GM12878 (cell line): Measurements from ENCODE around the gene PDPK1. TPM values are rescaled to one million over a fixed set of nuclear protein-coding genes. Genes with fewer than 3 reads are reported as not detected.
"Not testable (repeated sequence)": the region's sequence is repeated elsewhere in the genome, so short reads cannot be mapped to it uniquely, and the experiment has no call there.

Experiments
- ATAC-seq: fragments of 200-7000 bp; cut with Tn5 transposase; 3 replicates; pipeline ENCODE4 v1.9.1; 2020; ENCODE audit warnings: mild to moderate bottlenecking, moderate library complexity
- BruUV-seq: library from RNA; stranded (reverse); fragments of 400-500 nt; replicated peaks from 2 replicates; lab custom pipeline; 2021; lab: Mats Ljungman, UMichigan
- CTCF ChIA-PET: fragments of 300-600 bp; sonication (Branson Sonifier 250); formaldehyde crosslinking; extraction: SDS; loops from one replicate; lab custom pipeline; 2021; ENCODE audit warnings: inconsistent platforms; lab: Yijun Ruan, JAX
- POLR2A ChIA-PET: fragments of 350-600 bp; formaldehyde crosslinking; extraction: SDS; loops from one replicate; lab custom pipeline; 2021; ENCODE audit warnings: inconsistent platforms; lab: Charles Lee
- RAD21 ChIA-PET: fragments of 300-600 bp; sonication (Branson Sonifier 250); formaldehyde crosslinking; loops from one replicate; lab custom pipeline; 2023; ENCODE audit warnings: antibody characterized with exemption; ENCODE audit not compliant: unreplicated experiment; lab: Charles Lee
- SMC1A ChIA-PET: fragments of 300-600 bp; sonication (Branson Sonifier 250); formaldehyde crosslinking; loops from one replicate; lab custom pipeline; 2023; ENCODE audit not compliant: unreplicated experiment, uncharacterized antibody; lab: Charles Lee
- DNase-seq: peaks from one replicate; pipeline ENCODE4 v3.0.0-alpha.2; 2011; ENCODE audit warnings: low read depth, low spot score
- FAIRE-seq: peaks from 3 replicates; lab custom pipeline; 2011; peaks lifted over from hg19 to GRCh38; lab: Jason Lieb, UNC
- H2AFZ ChIP-seq: 2 replicates; pipeline ENCODE4 v1.6.0; 2011; ENCODE audit warnings: low read depth, low read length, control low read depth; ENCODE audit not compliant: control insufficient read depth
- H3K27ac ChIP-seq: 2 replicates; pipeline ENCODE4 v1.5.1; 2011; ENCODE audit warnings: control low read depth; ENCODE audit not compliant: control insufficient read depth, insufficient read depth
- H3K27me3 ChIP-seq, 2 experiments: replicated peaks in 1 of 2; 2 replicates each; pipeline versions ENCODE4 v1.6.0 to v1.6.1; 2011; ENCODE audit warnings: low read length in 1 of 2; ENCODE audit not compliant: control insufficient read depth in 2 of 2, insufficient read depth in 2 of 2
- H3K36me3 ChIP-seq, 2 experiments: 2 replicates each; pipeline ENCODE4 v1.5.1; 2011; ENCODE audit warnings: low read length in 1 of 2; ENCODE audit not compliant: control insufficient read depth in 2 of 2, insufficient read depth in 2 of 2
- H3K4me1 ChIP-seq: 2 replicates; pipeline ENCODE4 v1.6.1; 2011; ENCODE audit warnings: mild to moderate bottlenecking, low read length, moderate library complexity, mixed read lengths; ENCODE audit not compliant: control insufficient read depth, insufficient read depth
- H3K4me2 ChIP-seq: 2 replicates; pipeline ENCODE4 v1.6.0; 2011; ENCODE audit warnings: control low read depth; ENCODE audit not compliant: control insufficient read depth, insufficient read depth
- H3K4me3 ChIP-seq: fragments of 200-600 bp; sonication (generic); 2 replicates; pipeline ENCODE4 v1.5.1; 2016
- H3K79me2 ChIP-seq: 2 replicates; pipeline ENCODE4 v1.6.0; 2011; ENCODE audit warnings: low read length; ENCODE audit not compliant: control insufficient read depth, insufficient read depth
- H3K9ac ChIP-seq: 2 replicates; pipeline ENCODE4 v1.8.0; 2011; ENCODE audit warnings: low read length, control low read depth, mixed read lengths; ENCODE audit not compliant: control insufficient read depth, insufficient read depth
- H3K9me3 ChIP-seq: replicated peaks from 3 replicates; pipeline ENCODE4 v1.5.1; 2011; ENCODE audit warnings: mild to moderate bottlenecking, low read length; ENCODE audit not compliant: control insufficient read depth, insufficient read depth
- H4K20me1 ChIP-seq: 2 replicates; pipeline ENCODE4 v1.6.0; 2011; ENCODE audit not compliant: control insufficient read depth, insufficient read depth
- BACH1 ChIP-seq: fragments of 450-650 bp; IDR thresholded peaks from 2 replicates; pipeline ENCODE4 v1.6.1; 2017; ENCODE audit warnings: mild to moderate bottlenecking, borderline replicate concordance
- BHLHE40 ChIP-seq, 2 experiments: fragments of 450-650 bp in 1 of 2; IDR thresholded peaks; 2 replicates each; pipeline ENCODE4 v1.6.1; 2011 to 2017; ENCODE audit warnings: low read depth in 2 of 2, borderline replicate concordance in 1 of 2, improper control_type of control experiment in 1 of 2, low read length in 1 of 2, mild to moderate bottlenecking in 1 of 2
- BRCA1 ChIP-seq: IDR thresholded peaks from 2 replicates; pipeline ENCODE4 v1.6.1; 2011; ENCODE audit warnings: low read depth, low read length, improper control_type of control experiment
- IKZF2 ChIP-seq, 2 experiments: fragments of 450-650 bp; IDR thresholded peaks; 2 replicates each; pipeline ENCODE4 v1.6.1; 2017; ENCODE audit warnings: mild to moderate bottlenecking in 2 of 2, moderate library complexity in 2 of 2
- JUNB ChIP-seq: IDR thresholded peaks from 2 replicates; pipeline ENCODE4 v1.6.1; 2016; ENCODE audit warnings: antibody characterized with exemption, mild to moderate bottlenecking
- KDM1A ChIP-seq: fragments of 200-600 bp; sonication (generic); IDR thresholded peaks from 2 replicates; pipeline ENCODE4 v1.6.1; 2016; ENCODE audit warnings: borderline replicate concordance
- MEF2A ChIP-seq: IDR thresholded peaks from 2 replicates; pipeline ENCODE4 v1.6.1; 2011; ENCODE audit warnings: low read depth, mild to moderate bottlenecking, low read length, moderate library complexity; ENCODE audit not compliant: insufficient read depth
- MEF2B ChIP-seq: fragments of 450-650 bp; IDR thresholded peaks from 2 replicates; pipeline ENCODE4 v1.6.1; 2018; ENCODE audit warnings: mild to moderate bottlenecking, moderate library complexity; ENCODE audit not compliant: partially characterized antibody, poor library complexity, severe bottlenecking
- MTA2 ChIP-seq: fragments of 450-650 bp; IDR thresholded peaks from 2 replicates; pipeline ENCODE4 v1.6.1; 2016; ENCODE audit warnings: low read depth, mild to moderate bottlenecking, moderate library complexity
- PML ChIP-seq: IDR thresholded peaks from 2 replicates; pipeline ENCODE4 v1.6.1; 2012; ENCODE audit warnings: low read length, inconsistent platforms
- SREBF2 ChIP-seq: IDR thresholded peaks from 2 replicates; pipeline ENCODE4 v1.6.1; 2012; ENCODE audit warnings: mild to moderate bottlenecking, low read length
- YY1 ChIP-seq: IDR thresholded peaks from 2 replicates; pipeline ENCODE4 v1.6.1; 2011; ENCODE audit warnings: low read depth, mild to moderate bottlenecking, low read length
- ZNF384 ChIP-seq: IDR thresholded peaks from 2 replicates; pipeline ENCODE4 v1.6.1; 2012; ENCODE audit warnings: low read depth, mild to moderate bottlenecking, low read length, improper control_type of control experiment, borderline replicate concordance
- WGBS: methylation state at CpG from one replicate; pipeline ENCODE4 v1.1.6; 2016; ENCODE audit warnings: low lambda C conversion rate; ENCODE audit not compliant: insufficient replicate concordance, insufficient coverage; ENCODE audit errors: missing lambda C conversion rate; 5-methylcytosine and 5-hydroxymethylcytosine counted together
- in situ Hi-C: fragments of 300-500 bp; cut with MboI; formaldehyde crosslinking; loops from 9 replicates; pipeline ENCODE4 v1.14.3; 2018; ENCODE audit warnings: mixed read lengths
- intact Hi-C: fragments of 100-400 bp; cut with micrococcal nuclease; formaldehyde crosslinking; loops from one replicate; pipeline ENCODE4 v1.14.2; 2022; ENCODE audit not compliant: unreplicated experiment
- polyA plus RNA-seq, 11 experiments: library from polyadenylated mRNA; depleted of rRNA in 4 of 11; unstranded in 6 of 11; stranded (reverse) in 5 of 11; fragments of >200 nt; fragmentation: Nextera tagmentation in 4 of 11; fragmentation: Illumina TruSeq in 1 of 11; extraction: Ambion mirVana in 4 of 11; extraction: Trizol in 1 of 11; gene quantifications; 1 replicate in 1 of 11; 2 replicates in 10 of 11; pipeline versions ENCODE4 v1.2.1 to v1.2.3, GENCODE V29; 2011 to 2016; ENCODE audit warnings: inconsistent platforms in 2 of 11, missing spikeins in 2 of 11, low read depth in 1 of 11
- total RNA-seq, 4 experiments: library from RNA; depleted of rRNA in 3 of 4; stranded (reverse); fragments of >200 nt in 3 of 4; fragmentation: Illumina TruSeq in 1 of 4; extraction: Trizol in 1 of 4; gene quantifications; 2 replicates each; pipeline versions ENCODE4 v1.2.1 to v1.2.3, GENCODE V29; 2013 to 2021
- TF ChIP-seq, protein P1 (sequence below): fragments of 450-650 bp; formaldehyde crosslinking; IDR thresholded peaks from 2 replicates; pipeline ENCODE4 v1.5.0; 2022; ENCODE audit warnings: mild to moderate bottlenecking, missing genetic modification characterization

PDPK1 gene
- total and polyA plus RNA-seq, 10 of the 15 experiments (the other 5 are each of a cell fraction or from before 2014, with no cell fraction given) = 3.9 to 41.3 (median 25.5) TPM

DNA sequence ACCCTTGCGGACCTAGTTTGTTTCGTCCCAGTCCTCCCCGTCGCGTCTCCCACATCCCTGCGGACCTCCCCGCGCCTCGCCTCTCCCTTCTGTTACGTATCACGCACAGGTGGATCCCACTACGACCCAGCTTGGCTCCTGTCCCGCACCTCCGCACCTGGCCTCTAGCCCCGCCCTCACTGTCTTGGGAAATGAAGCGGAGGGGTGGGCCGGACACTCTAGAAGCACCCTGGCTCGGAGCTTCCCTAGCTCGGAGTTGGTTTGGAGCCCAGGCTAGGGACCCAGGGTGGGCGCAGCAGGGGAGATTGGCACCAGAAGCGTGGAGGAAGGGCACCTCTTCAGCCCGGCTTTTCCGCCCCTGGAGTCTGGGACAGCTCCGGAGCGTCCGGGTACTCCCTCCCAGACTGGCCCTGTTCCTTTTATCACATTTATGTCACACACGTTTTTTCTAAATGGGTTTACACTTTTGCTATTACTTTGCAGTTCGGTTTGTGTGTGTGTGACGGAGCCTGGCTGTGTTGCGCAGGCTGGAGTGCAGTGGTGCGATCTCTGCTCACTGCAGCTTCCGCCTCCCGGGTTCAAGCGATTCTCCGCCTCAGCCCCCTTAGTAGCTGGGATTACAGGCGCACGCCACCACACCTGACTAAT is 5.2 kb upstream of the PDPK1 start (continued):
- TF ChIP-seq, protein P1, sequence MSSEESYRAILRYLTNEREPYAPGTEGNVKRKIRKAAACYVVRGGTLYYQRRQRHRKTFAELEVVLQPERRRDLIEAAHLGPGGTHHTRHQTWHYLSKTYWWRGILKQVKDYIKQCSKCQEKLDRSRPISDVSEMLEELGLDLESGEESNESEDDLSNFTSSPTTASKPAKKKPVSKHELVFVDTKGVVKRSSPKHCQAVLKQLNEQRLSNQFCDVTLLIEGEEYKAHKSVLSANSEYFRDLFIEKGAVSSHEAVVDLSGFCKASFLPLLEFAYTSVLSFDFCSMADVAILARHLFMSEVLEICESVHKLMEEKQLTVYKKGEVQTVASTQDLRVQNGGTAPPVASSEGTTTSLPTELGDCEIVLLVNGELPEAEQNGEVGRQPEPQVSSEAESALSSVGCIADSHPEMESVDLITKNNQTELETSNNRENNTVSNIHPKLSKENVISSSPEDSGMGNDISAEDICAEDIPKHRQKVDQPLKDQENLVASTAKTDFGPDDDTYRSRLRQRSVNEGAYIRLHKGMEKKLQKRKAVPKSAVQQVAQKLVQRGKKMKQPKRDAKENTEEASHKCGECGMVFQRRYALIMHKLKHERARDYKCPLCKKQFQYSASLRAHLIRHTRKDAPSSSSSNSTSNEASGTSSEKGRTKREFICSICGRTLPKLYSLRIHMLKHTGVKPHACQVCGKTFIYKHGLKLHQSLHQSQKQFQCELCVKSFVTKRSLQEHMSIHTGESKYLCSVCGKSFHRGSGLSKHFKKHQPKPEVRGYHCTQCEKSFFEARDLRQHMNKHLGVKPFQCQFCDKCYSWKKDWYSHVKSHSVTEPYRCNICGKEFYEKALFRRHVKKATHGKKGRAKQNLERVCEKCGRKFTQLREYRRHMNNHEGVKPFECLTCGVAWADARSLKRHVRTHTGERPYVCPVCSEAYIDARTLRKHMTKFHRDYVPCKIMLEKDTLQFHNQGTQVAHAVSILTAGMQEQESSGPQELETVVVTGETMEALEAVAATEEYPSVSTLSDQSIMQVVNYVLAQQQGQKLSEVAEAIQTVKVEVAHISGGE (CRISPR knock-in tag) = no peak
- TF ChIP-seq KDM1A (no peak), MEF2A (no peak), MTA2 (no peak), BRCA1 (no peak), SREBF2 (no peak), BACH1 (0 out of 2 replicates have a peak, but pooled peaks have one; percentile 29), PML (no peak)
- TF ChIP-seq, all 136 proteins: peak for 26

DNA sequence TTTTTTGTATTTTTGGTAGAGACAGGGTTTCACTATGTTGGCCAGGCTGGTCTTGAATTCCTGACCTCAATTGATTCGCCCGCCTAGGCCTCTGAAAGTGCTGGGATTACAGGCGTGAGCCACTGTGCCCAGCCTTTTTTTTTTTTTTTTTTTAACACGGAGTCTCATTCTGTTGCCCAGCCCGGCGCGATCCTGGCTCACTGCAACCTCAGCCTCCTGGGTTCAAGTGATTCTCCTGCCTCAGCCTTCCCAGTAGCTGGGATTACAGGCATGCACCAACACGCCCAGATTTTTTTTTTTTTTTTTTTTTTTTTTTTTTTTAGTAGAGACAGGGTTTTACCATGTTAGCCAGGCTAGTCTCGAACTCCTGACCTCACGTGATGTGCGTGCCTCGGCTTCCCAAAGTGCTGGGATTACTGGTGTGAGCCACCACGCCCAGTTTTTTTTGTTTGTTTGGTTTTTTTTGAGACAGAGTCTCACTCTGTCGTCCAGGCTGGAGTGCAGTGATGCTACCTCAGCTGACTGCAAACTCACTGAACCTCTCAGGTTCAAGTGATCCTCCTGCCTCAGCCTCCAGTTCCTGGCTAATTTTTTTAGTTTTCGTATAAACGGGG is 4.6 kb upstream of the PDPK1 start:
- in situ Hi-C loops, H3K79me2 ChIP-seq, H4K20me1 ChIP-seq, DNase-seq, H3K36me3 ChIP-seq, H3K27me3 ChIP-seq, BruUV-seq, FAIRE-seq, SMC1A ChIA-PET, H3K9me3 ChIP-seq, ATAC-seq: not testable (repeated sequence)
- 0 out of 2 replicates have a peak, but pooled peaks have one; percentile 1 for TF ChIP-seq JUNB
- peak; percentile 4 for TF ChIP-seq MEF2B
- TF ChIP-seq YY1 = 0 out of 2 replicates have a peak, but pooled peaks have one; percentile 6
- TF ChIP-seq ZNF384 = peak; percentile 75
- TF ChIP-seq IKZF2 (IDR thresholded peaks at IDR 0.05) = 0 out of 4 replicates have a peak, but pooled peaks of 1 of the 2 experiments have one; percentile 16
- TF ChIP-seq BHLHE40 (IDR thresholded peaks at IDR 0.05; ENCODE audit: borderline replicate concordance in 1 of 2, low read depth in 2 of 2, low read length in 1 of 2) = peak in 1 of 2 experiments; percentile 38; a peak in 1 of 4 replicates
- RAD21 ChIA-PET = interaction anchor here (0.6 to 1.3 kb wide), 2 partner anchors 26 to 1769 kb away, joined by 3 to 6 read pairs; no protein-coding TSS in a partner anchor
- POLR2A ChIA-PET = interaction anchor here (0.8 to 1.6 kb wide), 3 partner anchors 18 to 378 kb away, joined by 3 to 8 read pairs (median 5); partner anchors contain the start of genes ECI1 and TRAF7
- CTCF ChIA-PET = interaction anchor here (1.0 to 1.7 kb wide), 2 partner anchors 23 to 282 kb away, joined by 3 to 4 read pairs; partner anchors contain the start of gene ECI1
- 0 out of 2 replicates have a peak overlapping the region, but pooled peaks have one; percentile 82 for H2AFZ ChIP-seq
- intact Hi-C loops = loop anchor here (10.0 kb wide), 1 partner anchor 152 kb away; the partner anchor contains the start of gene KCTD5
- H3K9ac ChIP-seq = peak overlapping the region; percentile 85
- peaks cover 13% of the 10 kb centered on the region for H3K4me1 ChIP-seq
- peak overlapping the region; percentile 95 for H3K4me3 ChIP-seq
- WGBS = 14% methylated on average over 14 of the region's 16 CpGs
- peak overlapping the region; percentile 100 for H3K4me2 ChIP-seq
- peak overlapping the region; percentile 89 for H3K27ac ChIP-seq
